Measurements from ENCODE around the gene SLC25A22. TPM values are rescaled to one million over a fixed set of nuclear protein-coding genes. Genes with fewer than 3 reads are reported as not detected.
A peak's percentile ranks its signal among the peaks of the same experiment; 100 is the strongest.

Gene SLC25A22
- 1 to 10 TPM in 4 of 5 donors, not detected in 1; 5.5 to 9.8 (median 7.4) TPM for total RNA-seq
- 10 to 100 TPM; 10.1 to 11.9 (median 11.8) TPM for polyA plus RNA-seq
- long read RNA-seq, donor 1: 0 reads
- long read RNA-seq, donor 2, partial matches to known transcripts: 0 of 2 reads
- long read RNA-seq, donor 2, other reads (novel, unspliced or antisense): 0 of 2 reads
- long read RNA-seq, donor 3, partial matches to known transcripts: 0 of 1 reads
- long read RNA-seq, donor 3, other reads (novel, unspliced or antisense): 0 of 1 reads
- long read RNA-seq, donor 4, partial matches to known transcripts: 0 of 1 reads
- long read RNA-seq, donor 4, other reads (novel, unspliced or antisense): 0 of 1 reads
- long read RNA-seq, donor 5, partial matches to known transcripts: 10 of 11 reads
- long read RNA-seq, donor 5, other reads (novel, unspliced or antisense): 0 of 11 reads
- long read RNA-seq, donor 6, partial matches to known transcripts: 0 of 5 reads
- long read RNA-seq, donor 6, other reads (novel, unspliced or antisense): 0 of 5 reads
- long read RNA-seq, donor 7, partial matches to known transcripts: 0 of 5 reads
- long read RNA-seq, donor 7, other reads (novel, unspliced or antisense): 0 of 5 reads
- long read RNA-seq, donor 8, partial matches to known transcripts: 0 of 3 reads
- long read RNA-seq, donor 8, other reads (novel, unspliced or antisense): 0 of 3 reads
- long read RNA-seq, donor 9, partial matches to known transcripts: 0 of 2 reads
- long read RNA-seq, donor 9, other reads (novel, unspliced or antisense): 0 of 2 reads
- long read RNA-seq, donor 10, partial matches to known transcripts: 0 of 3 reads
- long read RNA-seq, donor 10, other reads (novel, unspliced or antisense): 0 of 3 reads

DNA sequence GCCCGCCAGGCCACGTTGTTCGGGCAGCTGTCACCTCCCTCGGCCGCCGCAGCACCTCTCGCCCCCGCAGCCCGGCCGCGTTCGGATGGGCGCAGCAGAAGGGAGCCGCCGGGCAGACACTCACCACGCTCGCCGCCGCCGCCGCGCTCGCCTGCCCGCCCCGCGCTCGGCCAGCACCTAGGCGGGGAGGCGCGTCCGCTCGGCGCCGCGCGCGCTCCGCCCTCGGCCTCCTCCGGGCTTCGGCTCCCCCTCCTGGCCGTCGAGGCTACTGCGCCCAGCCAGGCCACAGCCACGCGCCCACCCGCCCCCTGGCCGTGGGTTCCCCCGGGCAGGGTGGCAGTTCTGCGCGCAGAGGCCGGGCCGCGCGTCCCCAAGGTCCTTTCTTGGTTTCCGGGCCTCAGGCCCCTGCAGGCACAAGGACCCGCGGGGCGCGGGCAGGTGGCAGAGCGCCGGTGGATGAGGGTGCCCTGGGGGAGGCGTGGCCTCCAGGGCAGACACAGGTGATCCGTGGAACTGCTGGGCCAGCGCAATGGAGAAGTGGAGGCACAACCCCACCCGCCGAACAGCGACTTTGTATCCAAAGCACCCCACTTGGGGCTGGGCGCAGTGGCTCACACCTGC lies at the start of gene SLC25A22:
SLC25A22 (minus strand) TSS at position 189 of the 621 bp plus-strand sequence. CDS start 3,275 bp downstream, outside the sequence.
- peak; percentile 85 to 96 for DNase-seq
- Histone ChIP-seq H3K9me3 (no peaks in the 10 kb centered on the region), H3K4me3 (peak within 1 kb of the TSS; percentile 66 to 96 (median 77)), H3K27ac (peak within 1 kb of the TSS; percentile 86 to 92 (median 90)), H3K27me3 (no peaks in the 10 kb centered on the region), H3K4me1 (peaks cover 34 to 51% (median 42%) of the 10 kb centered on the region in 4 donors), H3K36me3 (peaks cover 17 to 59% (median 44%) of the 10 kb centered on the region in 4 donors)
- intact Hi-C loops (cut with DNase I; ENCODE audit: low total_unique reads): no loop called here
- WGBS, 5 donors: 1 to 12% (median 5%) methylated on average over 12 to 68 of the region's 69 CpGs; no CpG with 5 or more reads in 1 of the 5 donors
- peak in 1 of 3 donors; percentile 6 for TF ChIP-seq POLR2AphosphoS5 (IDR thresholded peaks at IDR 0.05)
- TF ChIP-seq EP300 (IDR thresholded peaks at IDR 0.05): no peak
- TF ChIP-seq, protein P1, sequence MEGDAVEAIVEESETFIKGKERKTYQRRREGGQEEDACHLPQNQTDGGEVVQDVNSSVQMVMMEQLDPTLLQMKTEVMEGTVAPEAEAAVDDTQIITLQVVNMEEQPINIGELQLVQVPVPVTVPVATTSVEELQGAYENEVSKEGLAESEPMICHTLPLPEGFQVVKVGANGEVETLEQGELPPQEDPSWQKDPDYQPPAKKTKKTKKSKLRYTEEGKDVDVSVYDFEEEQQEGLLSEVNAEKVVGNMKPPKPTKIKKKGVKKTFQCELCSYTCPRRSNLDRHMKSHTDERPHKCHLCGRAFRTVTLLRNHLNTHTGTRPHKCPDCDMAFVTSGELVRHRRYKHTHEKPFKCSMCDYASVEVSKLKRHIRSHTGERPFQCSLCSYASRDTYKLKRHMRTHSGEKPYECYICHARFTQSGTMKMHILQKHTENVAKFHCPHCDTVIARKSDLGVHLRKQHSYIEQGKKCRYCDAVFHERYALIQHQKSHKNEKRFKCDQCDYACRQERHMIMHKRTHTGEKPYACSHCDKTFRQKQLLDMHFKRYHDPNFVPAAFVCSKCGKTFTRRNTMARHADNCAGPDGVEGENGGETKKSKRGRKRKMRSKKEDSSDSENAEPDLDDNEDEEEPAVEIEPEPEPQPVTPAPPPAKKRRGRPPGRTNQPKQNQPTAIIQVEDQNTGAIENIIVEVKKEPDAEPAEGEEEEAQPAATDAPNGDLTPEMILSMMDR (IDR thresholded peaks at IDR 0.05): peak in 5 of 7 experiments; percentile 61 to 96 (median 90)
- no peak for TF ChIP-seq POLR2A (IDR thresholded peaks at IDR 0.05)

DNA sequence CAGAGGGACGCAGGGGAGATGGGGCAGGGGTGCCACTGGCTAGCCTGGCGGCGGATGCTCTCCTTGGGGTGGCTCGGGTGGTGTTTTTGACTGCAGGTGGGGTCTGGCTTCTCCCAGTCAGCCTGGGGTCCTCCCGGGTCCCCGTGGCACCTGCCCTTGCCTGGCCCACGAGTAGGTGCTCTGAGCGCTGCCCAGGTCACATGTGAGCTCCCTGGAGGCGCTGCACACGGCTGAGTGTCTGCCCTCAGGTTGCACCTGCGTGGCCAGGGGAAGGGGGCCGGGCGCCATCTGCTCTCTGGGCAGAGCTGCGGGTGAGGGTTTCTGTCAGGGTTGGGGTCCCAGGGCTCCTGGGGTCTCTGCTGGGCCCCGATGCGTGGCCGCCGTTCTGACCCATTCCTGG lies 49.8 kb upstream of the SLC25A22 start:
- peaks cover 55 to 89% (median 77%) of the 10 kb centered on the region in 4 donors for H3K4me1 ChIP-seq
- peaks cover 0 to 42% (median 25%) of the 10 kb centered on the region in 3 donors for H3K27me3 ChIP-seq
- no peak overlapping the region for H3K27ac ChIP-seq
- WGBS, 5 donors: 71 to 86% (median 75%) methylated on average over 4 to 18 of the region's 18 CpGs
- TF ChIP-seq POLR2AphosphoS5 (IDR thresholded peaks at IDR 0.05) (no peak), POLR2A (IDR thresholded peaks at IDR 0.05) (no peak), EP300 (IDR thresholded peaks at IDR 0.05) (no peak)
- TF ChIP-seq, protein P1 (IDR thresholded peaks at IDR 0.05): no peak
- no peak for DNase-seq
- peak overlapping the region in 1 of 4 donors; percentile 52 for H3K4me3 ChIP-seq
- no peaks in the 10 kb centered on the region for H3K9me3 ChIP-seq
- intact Hi-C loops (cut with DNase I; ENCODE audit: low total_unique reads): loop anchor here (5.0 kb wide), 1 partner anchor 204 kb away; no protein-coding TSS in a partner anchor
- peaks cover 0 to 5% (median 0%) of the 10 kb centered on the region in 4 donors for H3K36me3 ChIP-seq

DNA sequence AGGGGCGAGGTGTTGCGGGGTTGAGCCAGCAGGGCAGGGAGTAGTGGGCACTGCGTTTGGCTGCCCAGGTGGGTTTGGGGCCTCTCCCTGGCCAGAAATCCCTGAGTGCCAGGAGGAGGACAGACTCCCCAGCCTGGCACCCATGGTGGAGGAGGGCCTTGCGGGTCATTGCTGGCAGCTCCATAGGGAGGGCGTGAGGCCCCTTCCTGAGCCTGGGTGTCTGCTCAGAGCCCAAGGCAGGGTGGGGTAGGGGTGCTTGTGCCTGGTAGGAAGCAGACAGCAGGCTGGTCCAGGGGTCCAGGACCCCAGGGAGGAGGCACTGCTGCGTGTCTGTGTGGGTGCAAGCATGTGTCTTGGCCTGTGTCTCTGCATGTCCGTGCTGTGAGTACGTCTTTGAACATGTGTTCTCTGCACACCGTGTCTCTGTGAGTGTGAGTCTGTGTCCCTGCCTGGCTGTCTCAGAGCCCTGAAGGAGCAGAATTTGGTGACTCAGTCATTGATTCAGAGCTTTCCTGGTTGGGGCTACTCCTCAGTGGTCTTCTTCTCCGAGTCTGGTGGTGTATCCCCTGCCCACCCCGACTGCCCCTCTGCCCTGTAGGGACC lies 48.5 kb upstream of the SLC25A22 start:
- no peaks in the 10 kb centered on the region for H3K9me3 ChIP-seq
- no peak overlapping the region for H3K4me3 ChIP-seq
- WGBS, 5 donors: 70 to 79% (median 76%) methylated on average over 9 to 11 of the region's 11 CpGs
- peak overlapping the region in 3 of 5 donors; percentile 92 to 97 (median 92) for H3K27ac ChIP-seq
- peaks cover 0 to 42% (median 25%) of the 10 kb centered on the region in 3 donors for H3K27me3 ChIP-seq
- peaks cover 0 to 5% (median 0%) of the 10 kb centered on the region in 4 donors for H3K36me3 ChIP-seq
- no peak for DNase-seq
- intact Hi-C loops (cut with DNase I; ENCODE audit: low total_unique reads): loop anchor here (5.0 kb wide), 1 partner anchor 206 kb away; no protein-coding TSS in a partner anchor
- no peak for TF ChIP-seq POLR2AphosphoS5 (IDR thresholded peaks at IDR 0.05)
- TF ChIP-seq EP300 (IDR thresholded peaks at IDR 0.05): no peak
- no peak for TF ChIP-seq POLR2A (IDR thresholded peaks at IDR 0.05)
- TF ChIP-seq, protein P1 (IDR thresholded peaks at IDR 0.05): no peak
- peaks cover 55 to 89% (median 83%) of the 10 kb centered on the region in 4 donors for H3K4me1 ChIP-seq
